ENCODE results near the gene GOLGA6L26.
"Not testable (repeated sequence)": the region's sequence is repeated elsewhere in the genome, so short reads cannot be mapped to it uniquely, and the experiment has no call there.

The GOLGA6L26 gene

GRCh38 chr15:23334096-23334495, at the start of gene GOLGA6L26:
GOLGA6L26 (minus strand) TSS chr15:23334196; CDS start chr15:23334135, 61 bp downstream.
- DNase-seq, result not testable (repeated sequence)

- DNase-seq, result peak; percentile 36
Observed at GRCh38 chr15:23381192-23381591, 47.2 kb upstream of the GOLGA6L26 start.

DNA sequence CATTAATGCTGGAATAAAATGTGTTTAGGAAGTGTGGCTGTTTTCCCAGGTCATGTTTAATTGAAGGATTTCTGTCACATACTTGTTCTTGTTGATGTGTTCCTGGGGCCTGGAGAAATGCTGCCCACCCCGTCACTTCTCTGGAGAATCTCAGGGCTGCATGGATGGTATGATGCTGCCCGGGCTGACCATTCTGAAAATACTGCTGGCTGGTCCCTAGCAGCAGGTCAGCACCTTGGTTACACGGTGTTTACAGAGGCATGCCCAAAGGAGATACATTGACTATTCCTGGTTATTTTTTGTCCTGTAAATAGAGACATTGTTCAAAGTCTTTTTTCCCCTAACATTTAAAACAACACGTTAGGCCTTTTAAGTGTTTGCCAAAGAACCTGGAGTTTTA, 46.7 kb upstream of the GOLGA6L26 start:
- not testable (repeated sequence) for DNase-seq

- not testable (repeated sequence) for DNase-seq
Observed at GRCh38 chr15:23378946-23379345, 45.0 kb upstream of the GOLGA6L26 start.

DNA sequence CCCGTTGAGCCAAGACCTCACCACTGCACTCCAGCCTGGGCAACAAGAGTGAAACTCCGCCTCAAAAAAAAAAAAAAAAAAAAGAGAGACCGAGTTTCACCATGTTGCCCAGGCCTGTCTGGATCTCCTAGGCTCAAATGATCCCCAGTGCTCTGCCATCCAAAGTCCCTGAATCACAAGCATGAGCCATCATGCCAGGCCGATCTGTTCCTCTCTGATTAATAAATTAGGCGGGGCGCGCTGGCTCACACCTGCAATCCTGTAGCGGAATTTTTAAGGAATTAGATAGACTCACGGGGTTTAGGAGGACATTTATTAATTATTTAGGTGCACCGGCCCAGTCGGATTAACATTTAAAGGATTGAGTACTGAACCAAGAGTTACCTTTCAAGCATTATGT, 40.2 kb upstream of the GOLGA6L26 start:
- DNase-seq, result not testable (repeated sequence)

- DNase-seq, result not testable (repeated sequence)
Observed at GRCh38 chr15:23372891-23373600, 39.0 kb upstream of the GOLGA6L26 start.

DNA sequence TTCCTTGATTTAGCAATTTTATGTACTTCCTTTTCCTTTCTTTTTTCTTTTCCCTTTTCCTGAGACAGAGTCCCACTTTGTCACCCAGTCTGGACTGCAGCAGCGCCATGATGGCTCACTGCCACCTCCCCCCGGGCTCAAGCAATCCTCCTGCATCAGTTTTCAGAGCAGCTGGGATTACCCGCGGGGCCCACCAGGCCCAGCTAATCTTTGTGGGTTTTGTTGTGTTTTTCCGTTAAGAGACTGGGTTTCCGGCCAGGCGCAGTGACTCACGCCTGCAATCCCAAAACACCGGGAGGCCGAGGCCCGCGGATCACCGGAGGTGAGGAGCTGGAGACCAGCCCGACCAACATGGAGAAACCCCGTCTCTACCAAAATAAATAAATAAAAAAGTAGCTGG, 38.3 kb upstream of the GOLGA6L26 start:
- DNase-seq, result no peak

DNA sequence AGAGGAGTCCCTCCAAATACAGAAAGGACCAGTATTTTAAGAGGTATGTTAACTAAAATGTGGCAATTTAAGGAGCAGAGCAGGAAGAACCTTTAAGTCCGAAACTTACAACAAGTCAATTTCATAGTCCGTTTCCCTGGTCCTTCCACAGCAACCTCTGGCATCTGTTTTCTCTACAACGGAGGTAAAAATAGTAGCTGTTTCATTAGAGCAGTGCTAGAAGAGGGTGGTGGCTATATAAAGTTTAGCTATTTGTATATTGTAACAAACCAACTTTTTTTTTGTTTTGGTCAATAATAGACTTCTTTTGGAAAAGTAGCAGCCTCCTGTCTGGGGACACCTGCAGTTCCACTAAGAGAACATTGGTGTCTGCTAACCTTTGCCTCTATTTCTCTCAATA, 37.9 kb upstream of the GOLGA6L26 start:
- not testable (repeated sequence) for DNase-seq

DNA sequence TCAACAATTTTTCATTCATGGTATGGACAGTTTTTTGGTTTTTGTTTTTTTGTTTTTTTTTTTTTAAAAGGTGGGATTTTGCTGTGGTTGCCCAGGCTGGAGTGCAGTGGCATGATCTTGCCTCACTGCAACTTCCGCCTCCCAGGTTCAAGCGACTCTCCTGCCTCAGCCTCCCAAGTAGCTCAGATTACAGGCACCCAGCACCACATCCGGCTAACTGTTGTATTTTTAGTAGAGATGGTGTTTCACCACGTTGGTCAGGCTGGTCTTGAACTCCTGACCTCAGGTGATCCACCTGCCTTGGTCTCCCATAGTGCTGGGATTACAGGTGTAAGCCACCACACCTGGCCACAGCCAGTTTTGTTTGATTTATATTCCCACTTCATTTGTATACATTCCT, 37.1 kb upstream of the GOLGA6L26 start:
- not testable (repeated sequence) for DNase-seq

- DNase-seq, result no peak
Observed at GRCh38 chr15:23370578-23370977, 36.6 kb upstream of the GOLGA6L26 start.

- DNase-seq, result not testable (repeated sequence)
Observed at GRCh38 chr15:23364261-23364660, 30.3 kb upstream of the GOLGA6L26 start.

DNA sequence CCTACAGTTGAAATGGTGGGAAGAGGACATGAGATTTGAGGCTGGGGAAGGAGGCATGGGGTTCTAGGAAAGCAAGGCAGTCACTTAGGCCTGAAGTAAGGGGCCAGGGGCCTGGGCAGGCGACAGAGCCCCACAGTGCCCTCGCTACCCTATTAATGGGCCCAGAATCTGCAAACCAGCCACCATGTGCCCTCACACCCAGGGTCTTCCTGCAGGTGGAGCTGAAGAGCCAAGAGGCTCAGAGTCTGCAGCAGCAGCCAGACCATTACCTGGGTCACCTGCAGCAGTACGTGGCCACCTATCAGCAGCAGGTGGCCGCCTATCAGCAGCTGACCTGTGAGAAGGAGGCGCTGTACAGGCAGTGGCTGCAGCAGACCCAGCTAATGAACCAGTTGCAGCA, 28.6 kb upstream of the GOLGA6L26 start:
- DNase-seq, result not testable (repeated sequence)

DNA sequence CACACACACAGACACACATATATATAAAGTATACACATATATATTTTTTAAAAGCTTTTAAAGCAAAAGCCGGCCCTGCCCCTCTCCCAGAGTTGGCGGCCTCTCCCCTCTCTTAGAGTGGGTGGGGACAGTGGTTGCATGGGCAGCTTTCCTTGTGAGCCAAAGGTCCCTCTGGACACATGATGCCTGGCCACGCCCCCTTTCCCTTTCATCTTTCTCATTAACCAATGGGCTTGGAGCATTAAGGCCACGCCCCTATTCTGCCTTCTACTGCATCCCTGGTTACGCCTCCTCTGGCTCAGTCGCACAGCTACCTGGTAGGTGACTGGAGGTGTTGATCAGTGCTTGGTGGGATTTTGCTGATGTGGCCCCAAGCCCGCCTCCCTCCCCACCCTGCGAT, 20.5 kb upstream of the GOLGA6L26 start, which contains the start of gene GOLGA8S:
Gene GOLGA8S (plus strand): TSS at position 301 of the 400 bp plus-strand sequence. CDS start 62 bp downstream, at position 363.
- DNase-seq, result not testable (repeated sequence)

DNA sequence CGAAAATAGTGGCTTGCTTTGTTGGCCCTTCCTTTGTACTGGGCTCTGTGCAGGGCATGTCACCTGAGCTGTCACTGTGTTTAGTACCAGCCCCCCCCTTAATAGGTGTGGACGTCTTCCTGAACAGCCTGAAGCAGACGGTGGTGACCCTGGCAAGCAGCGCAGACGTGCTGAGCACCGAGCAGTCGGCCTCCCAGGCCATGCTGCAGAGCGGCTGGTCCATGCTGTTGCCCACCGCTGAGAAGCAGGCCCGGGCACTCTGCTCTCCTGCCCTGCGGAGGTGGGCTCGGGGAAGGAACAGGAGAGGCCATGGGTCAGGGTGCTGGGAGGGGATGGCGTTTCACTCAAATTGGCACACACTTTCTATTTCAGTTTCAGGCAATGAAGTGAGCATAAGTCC, 22.8 kb downstream of the GOLGA6L26 start:
- DNase-seq, result not testable (repeated sequence)

DNA sequence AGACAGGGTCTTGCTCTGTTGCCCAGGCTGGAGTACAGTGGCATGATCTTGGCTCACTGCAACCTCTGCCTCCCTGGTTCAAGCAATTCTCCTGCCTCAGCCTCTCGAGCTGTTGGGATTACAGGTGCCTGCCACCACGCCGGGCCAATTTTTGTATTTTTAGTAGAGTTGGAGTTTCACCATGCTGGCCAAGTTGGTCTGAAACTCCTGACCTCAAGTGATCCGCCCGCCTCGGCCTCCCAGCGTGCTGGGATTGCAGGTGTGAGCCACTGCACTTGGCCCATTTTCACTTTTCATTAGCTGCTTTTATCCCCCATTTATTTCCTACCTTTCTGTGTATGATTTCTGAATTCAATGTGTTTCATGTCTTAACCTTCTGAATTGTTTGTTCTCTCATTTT, 28.1 kb downstream of the GOLGA6L26 start:
- DNase-seq, result not testable (repeated sequence)

DNA sequence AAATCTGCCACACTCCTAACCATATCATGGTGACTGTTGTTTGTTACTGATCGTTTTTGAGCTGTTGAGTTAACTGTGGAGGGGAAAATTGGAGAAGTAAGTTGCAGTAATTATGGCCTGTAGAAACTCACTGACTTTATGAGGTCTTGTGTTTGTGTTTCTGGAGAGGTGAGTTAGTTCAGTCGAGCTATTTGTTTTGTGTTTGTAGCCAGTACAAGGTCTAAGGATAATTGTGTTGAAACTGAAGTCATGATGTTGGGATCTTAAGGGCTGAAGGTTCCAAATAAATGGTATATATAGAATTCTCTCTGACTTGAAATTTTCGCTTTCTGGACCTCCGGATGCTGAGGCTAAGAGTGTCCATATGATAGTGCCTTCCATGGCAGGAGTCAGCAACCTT, 29.2 kb downstream of the GOLGA6L26 start:
- DNase-seq, result not testable (repeated sequence)

DNA sequence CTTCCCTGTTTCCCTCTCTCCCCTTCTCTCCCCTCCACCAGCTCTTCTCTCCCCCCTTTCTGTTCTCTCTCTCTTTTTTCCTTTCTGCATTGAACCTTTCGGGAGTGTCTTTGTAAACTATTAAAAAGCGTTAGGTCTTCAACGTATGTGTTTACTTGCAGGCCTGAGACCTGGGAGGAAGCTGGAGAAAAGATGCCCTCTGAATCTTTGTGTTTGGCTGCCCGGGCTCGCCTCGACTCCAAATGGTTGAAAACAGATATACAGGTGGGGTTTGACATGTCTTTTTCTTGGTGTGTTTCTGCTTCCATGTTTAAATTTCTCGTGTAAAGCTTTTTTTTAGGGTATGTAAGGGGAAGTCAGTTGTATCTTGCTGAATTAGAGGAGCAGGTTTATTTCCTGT, 29.7 kb downstream of the GOLGA6L26 start:
- DNase-seq, result not testable (repeated sequence)

- not testable (repeated sequence) for DNase-seq
Observed at GRCh38 chr15:23303654-23304053, 30.3 kb downstream of the GOLGA6L26 start.

GRCh38 chr15:23303246-23303645, 30.8 kb downstream of the GOLGA6L26 start:
- DNase-seq, result not testable (repeated sequence)

Data from DMS79 treated with DMSO at 0.1 percent for 48 hours (cell line).